ENCODE measurements around the gene HECTD4.

GRCh38 chr12:112314981-112315380 lies 67.2 kb downstream of the HECTD4 start:
- TF ChIP-seq REST (IDR thresholded peaks at IDR 0.05; ENCODE audit: insufficient read depth in 1 of 2, low read depth in 2 of 2, low read length in 1 of 2) (no peak), CTCF (IDR thresholded peaks at IDR 0.05) (no peak), POLR2AphosphoS5 (IDR thresholded peaks at IDR 0.05; ENCODE audit: low read depth, low read length) (no peak), SIN3A (IDR thresholded peaks at IDR 0.05; ENCODE audit: borderline replicate concordance, insufficient read depth, low read depth, low read length) (no peak)

Data from Panc1 (cell line).